Fibroblast of lung (primary cell): ENCODE measurements around the gene DIS3L2.

Experiments used
- CTCF ChIP-seq, 2 donors: IDR thresholded peaks in 1 of 2; conservative IDR thresholded peaks in 1 of 2; 1 replicate in 1 of 2; 2 replicates in 1 of 2; pipeline ENCODE4 v1.5.1; 2011 to 2012; ENCODE audit warnings: low read length in 2 of 2, control low read depth in 1 of 2, inconsistent platforms in 1 of 2, low read depth in 1 of 2, mild to moderate bottlenecking in 1 of 2
- EZH2 ChIP-seq: IDR thresholded peaks from 2 replicates; pipeline ENCODE4 v1.5.1; 2012; ENCODE audit warnings: low read length, control low read depth, mild to moderate bottlenecking; ENCODE audit errors: missing control alignments

GRCh38 chr2:231935207-231935524, 26.3 kb upstream of the DIS3L2 start:
- TF ChIP-seq CTCF (conservative IDR thresholded peaks at IDR 0.05 in 1 of 2, IDR thresholded peaks at IDR 0.05 in 1 of 2; ENCODE audit: low read depth in 1 of 2, low read length in 2 of 2): no peak
- no peak for TF ChIP-seq EZH2
